Erythroblast (primary cell): Measurements from ENCODE around the gene OSBPL5.

Source experiments
- GATA1 ChIP-seq: IDR thresholded peaks from 2 replicates; pipeline ENCODE4 v1.6.1; 2011; ENCODE audit warnings: low read depth, mild to moderate bottlenecking, control low read depth, low read length, moderate library complexity
- POLR2A ChIP-seq: IDR thresholded peaks from 2 replicates; pipeline ENCODE4 v1.6.1; 2011; ENCODE audit warnings: mild to moderate bottlenecking, low read length

GRCh38 chr11:3042496-3043314, 122.4 kb downstream of the OSBPL5 start:
- TF ChIP-seq POLR2A (no peak), GATA1 (no peak)
